ENCODE measurements around the gene SPARC.

Gene SPARC, protein sequence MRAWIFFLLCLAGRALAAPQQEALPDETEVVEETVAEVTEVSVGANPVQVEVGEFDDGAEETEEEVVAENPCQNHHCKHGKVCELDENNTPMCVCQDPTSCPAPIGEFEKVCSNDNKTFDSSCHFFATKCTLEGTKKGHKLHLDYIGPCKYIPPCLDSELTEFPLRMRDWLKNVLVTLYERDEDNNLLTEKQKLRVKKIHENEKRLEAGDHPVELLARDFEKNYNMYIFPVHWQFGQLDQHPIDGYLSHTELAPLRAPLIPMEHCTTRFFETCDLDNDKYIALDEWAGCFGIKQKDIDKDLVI
- long read RNA-seq = 0 reads

DNA sequence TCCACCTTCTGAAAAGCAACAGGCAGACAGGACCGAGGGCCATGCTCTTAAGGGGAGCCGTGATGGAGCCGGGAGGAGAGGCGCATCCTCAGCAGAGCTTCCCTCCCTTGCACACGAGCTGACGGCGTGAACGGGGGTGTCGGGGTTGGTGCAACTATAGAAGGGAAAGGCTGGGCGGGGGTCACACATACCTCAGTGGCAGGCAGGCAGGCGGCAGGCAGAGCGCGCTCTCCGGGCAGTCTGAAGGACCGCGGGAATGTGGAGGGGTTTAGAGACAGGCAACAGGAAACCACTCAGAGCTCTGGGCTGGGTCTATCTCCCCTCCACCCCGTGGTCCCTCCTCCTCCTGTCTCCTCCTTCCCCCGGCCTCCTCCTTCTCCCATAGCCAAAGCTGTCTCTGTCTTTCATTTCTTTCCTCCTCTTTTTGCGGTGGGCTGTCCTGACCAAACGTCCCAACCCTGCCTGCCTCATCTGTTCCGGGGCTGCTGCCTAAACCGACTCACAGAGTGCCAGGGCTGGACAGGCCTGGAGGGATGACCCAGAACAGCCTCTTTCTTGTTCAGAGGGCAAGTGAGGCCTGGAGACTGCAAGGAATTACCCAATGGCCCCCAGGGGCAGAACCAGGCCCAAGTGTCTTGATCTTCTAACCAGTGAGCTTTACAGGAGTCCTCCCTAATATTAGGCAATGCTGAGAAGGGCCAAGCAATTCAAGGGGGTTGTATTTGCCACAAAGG is at the start of gene SPARC:
SPARC (minus strand) TSS at position 242 of the 734 bp plus-strand sequence. CDS start 10,727 bp downstream, outside the sequence.
- Histone ChIP-seq H3K27ac (replicated peaks) (no peak within 1 kb of the TSS), H3K4me3 (replicated peaks; ENCODE audit: insufficient read depth, low read length) (no peak within 1 kb of the TSS), H3K27me3 (ENCODE audit: insufficient read depth, poor library complexity, severe bottlenecking) (peaks cover 15% of the 10 kb centered on the region)
- DNase-seq (ENCODE audit: low read depth in 1 of 2, low spot score in 1 of 2) = no peak
- TF ChIP-seq, protein P1, sequence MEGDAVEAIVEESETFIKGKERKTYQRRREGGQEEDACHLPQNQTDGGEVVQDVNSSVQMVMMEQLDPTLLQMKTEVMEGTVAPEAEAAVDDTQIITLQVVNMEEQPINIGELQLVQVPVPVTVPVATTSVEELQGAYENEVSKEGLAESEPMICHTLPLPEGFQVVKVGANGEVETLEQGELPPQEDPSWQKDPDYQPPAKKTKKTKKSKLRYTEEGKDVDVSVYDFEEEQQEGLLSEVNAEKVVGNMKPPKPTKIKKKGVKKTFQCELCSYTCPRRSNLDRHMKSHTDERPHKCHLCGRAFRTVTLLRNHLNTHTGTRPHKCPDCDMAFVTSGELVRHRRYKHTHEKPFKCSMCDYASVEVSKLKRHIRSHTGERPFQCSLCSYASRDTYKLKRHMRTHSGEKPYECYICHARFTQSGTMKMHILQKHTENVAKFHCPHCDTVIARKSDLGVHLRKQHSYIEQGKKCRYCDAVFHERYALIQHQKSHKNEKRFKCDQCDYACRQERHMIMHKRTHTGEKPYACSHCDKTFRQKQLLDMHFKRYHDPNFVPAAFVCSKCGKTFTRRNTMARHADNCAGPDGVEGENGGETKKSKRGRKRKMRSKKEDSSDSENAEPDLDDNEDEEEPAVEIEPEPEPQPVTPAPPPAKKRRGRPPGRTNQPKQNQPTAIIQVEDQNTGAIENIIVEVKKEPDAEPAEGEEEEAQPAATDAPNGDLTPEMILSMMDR (IDR thresholded peaks at IDR 0.05; ENCODE audit: insufficient read depth, low read length) = no peak
- TF ChIP-seq SPI1 (IDR thresholded peaks at IDR 0.05; ENCODE audit: borderline replicate concordance, low read depth) (no peak), GABPA (IDR thresholded peaks at IDR 0.05; ENCODE audit: low read depth) (no peak), POLR2AphosphoS5 (IDR thresholded peaks at IDR 0.05; ENCODE audit: low read depth) (no peak)
- TF ChIP-seq, protein P2, sequence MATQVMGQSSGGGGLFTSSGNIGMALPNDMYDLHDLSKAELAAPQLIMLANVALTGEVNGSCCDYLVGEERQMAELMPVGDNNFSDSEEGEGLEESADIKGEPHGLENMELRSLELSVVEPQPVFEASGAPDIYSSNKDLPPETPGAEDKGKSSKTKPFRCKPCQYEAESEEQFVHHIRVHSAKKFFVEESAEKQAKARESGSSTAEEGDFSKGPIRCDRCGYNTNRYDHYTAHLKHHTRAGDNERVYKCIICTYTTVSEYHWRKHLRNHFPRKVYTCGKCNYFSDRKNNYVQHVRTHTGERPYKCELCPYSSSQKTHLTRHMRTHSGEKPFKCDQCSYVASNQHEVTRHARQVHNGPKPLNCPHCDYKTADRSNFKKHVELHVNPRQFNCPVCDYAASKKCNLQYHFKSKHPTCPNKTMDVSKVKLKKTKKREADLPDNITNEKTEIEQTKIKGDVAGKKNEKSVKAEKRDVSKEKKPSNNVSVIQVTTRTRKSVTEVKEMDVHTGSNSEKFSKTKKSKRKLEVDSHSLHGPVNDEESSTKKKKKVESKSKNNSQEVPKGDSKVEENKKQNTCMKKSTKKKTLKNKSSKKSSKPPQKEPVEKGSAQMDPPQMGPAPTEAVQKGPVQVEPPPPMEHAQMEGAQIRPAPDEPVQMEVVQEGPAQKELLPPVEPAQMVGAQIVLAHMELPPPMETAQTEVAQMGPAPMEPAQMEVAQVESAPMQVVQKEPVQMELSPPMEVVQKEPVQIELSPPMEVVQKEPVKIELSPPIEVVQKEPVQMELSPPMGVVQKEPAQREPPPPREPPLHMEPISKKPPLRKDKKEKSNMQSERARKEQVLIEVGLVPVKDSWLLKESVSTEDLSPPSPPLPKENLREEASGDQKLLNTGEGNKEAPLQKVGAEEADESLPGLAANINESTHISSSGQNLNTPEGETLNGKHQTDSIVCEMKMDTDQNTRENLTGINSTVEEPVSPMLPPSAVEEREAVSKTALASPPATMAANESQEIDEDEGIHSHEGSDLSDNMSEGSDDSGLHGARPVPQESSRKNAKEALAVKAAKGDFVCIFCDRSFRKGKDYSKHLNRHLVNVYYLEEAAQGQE (IDR thresholded peaks at IDR 0.05; ENCODE audit: insufficient replicate concordance, low read depth) = no peak

DNA sequence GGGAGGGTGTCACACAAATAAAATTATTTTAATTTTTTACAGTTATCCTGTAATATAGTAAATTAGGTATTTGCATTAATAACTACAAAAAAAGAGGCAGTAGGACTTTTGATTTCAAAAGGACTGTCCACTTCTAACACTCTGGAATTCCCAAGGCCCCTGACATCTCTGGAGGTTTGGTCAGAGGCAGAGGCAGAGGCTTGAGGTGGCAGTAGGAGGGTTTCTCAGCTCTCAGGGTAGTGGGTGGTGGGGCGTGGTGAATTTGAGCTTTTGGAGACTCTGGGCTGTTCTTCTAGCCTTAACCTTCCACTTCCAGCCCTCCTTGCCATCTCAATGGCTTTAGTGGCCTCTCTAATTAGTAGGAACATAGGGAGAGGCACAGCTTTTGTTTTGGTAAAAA is 48.9 kb upstream of the SPARC start:
- H3K27me3 ChIP-seq (ENCODE audit: insufficient read depth, poor library complexity, severe bottlenecking) = no peaks in the 10 kb centered on the region
- no peak overlapping the region for H3K4me3 ChIP-seq (replicated peaks; ENCODE audit: insufficient read depth, low read length)
- TF ChIP-seq GABPA (IDR thresholded peaks at IDR 0.05; ENCODE audit: low read depth) (no peak), POLR2AphosphoS5 (IDR thresholded peaks at IDR 0.05; ENCODE audit: low read depth) (no peak), SPI1 (IDR thresholded peaks at IDR 0.05; ENCODE audit: borderline replicate concordance, low read depth) (no peak)
- TF ChIP-seq, protein P2 (IDR thresholded peaks at IDR 0.05; ENCODE audit: insufficient replicate concordance, low read depth) = no peak
- TF ChIP-seq, protein P1 (IDR thresholded peaks at IDR 0.05; ENCODE audit: insufficient read depth, low read length) = no peak
- no peak for DNase-seq (ENCODE audit: low read depth in 1 of 2, low spot score in 1 of 2)
- no peak overlapping the region for H3K27ac ChIP-seq (replicated peaks)

DNA sequence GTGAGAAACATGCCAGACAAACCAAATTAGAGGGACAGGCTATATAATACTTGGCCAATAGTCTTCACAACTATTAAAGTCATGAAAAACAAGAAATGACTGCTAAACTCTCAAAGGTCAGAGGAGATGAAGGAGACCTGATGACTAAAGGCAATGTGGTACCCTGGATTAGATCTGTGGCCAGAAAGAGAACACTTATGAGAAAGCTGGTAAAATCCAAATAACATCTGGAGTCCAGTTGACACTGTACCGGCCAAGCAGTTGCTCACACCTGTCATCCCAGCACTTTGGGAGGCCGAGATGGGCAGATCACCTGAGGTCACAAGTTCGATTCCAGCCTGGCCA is 47.3 kb upstream of the SPARC start:
- TF ChIP-seq, protein P1 (IDR thresholded peaks at IDR 0.05; ENCODE audit: insufficient read depth, low read length) = no peak
- TF ChIP-seq GABPA (IDR thresholded peaks at IDR 0.05; ENCODE audit: low read depth) = no peak
- no peak overlapping the region for H3K4me3 ChIP-seq (replicated peaks; ENCODE audit: insufficient read depth, low read length)
- H3K27ac ChIP-seq (replicated peaks) = no peak overlapping the region
- no peak for DNase-seq (ENCODE audit: low read depth in 1 of 2, low spot score in 1 of 2)
- H3K27me3 ChIP-seq (ENCODE audit: insufficient read depth, poor library complexity, severe bottlenecking) = no peaks in the 10 kb centered on the region

Measured in HL-60 (cell line).